ENCODE data around the gene HSBP1. TPM values are rescaled to one million over a fixed set of nuclear protein-coding genes. Genes with fewer than 3 reads are reported as not detected.

Gene HSBP1
- total and polyA plus RNA-seq, 9 of the 15 experiments (the other 6 are each of a cell fraction or from before 2014, with no cell fraction given), result 84.9 to 677 (median 204) TPM

DNA sequence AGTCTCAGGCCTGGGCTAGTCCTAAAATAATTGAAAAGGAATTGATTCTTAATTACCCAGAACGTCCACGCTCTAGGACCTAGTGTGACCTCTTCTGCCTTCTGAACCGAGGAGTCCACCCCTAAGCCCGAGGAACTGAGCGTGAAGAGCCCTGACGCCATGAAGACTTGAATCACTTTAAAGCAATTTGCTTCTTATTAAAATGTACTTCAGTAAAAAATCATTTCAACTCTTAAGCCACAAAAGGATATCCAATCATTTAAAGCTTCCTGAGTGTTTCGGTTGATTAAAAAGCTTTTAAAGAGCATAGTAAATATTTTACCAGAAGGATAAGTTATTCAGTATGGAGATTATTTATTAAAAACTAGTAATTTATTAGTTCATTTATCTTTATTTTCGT lies 11.6 kb downstream of the HSBP1 start (continued):
- TF ChIP-seq, protein P1, sequence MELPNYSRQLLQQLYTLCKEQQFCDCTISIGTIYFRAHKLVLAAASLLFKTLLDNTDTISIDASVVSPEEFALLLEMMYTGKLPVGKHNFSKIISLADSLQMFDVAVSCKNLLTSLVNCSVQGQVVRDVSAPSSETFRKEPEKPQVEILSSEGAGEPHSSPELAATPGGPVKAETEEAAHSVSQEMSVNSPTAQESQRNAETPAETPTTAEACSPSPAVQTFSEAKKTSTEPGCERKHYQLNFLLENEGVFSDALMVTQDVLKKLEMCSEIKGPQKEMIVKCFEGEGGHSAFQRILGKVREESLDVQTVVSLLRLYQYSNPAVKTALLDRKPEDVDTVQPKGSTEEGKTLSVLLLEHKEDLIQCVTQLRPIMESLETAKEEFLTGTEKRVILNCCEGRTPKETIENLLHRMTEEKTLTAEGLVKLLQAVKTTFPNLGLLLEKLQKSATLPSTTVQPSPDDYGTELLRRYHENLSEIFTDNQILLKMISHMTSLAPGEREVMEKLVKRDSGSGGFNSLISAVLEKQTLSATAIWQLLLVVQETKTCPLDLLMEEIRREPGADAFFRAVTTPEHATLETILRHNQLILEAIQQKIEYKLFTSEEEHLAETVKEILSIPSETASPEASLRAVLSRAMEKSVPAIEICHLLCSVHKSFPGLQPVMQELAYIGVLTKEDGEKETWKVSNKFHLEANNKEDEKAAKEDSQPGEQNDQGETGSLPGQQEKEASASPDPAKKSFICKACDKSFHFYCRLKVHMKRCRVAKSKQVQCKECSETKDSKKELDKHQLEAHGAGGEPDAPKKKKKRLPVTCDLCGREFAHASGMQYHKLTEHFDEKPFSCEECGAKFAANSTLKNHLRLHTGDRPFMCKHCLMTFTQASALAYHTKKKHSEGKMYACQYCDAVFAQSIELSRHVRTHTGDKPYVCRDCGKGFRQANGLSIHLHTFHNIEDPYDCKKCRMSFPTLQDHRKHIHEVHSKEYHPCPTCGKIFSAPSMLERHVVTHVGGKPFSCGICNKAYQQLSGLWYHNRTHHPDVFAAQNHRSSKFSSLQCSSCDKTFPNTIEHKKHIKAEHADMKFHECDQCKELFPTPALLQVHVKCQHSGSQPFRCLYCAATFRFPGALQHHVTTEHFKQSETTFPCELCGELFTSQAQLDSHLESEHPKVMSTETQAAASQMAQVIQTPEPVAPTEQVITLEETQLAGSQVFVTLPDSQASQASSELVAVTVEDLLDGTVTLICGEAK (IDR thresholded peaks at IDR 0.05), result no peak
- TF ChIP-seq, protein P1 (CRISPR knock-in tag; IDR thresholded peaks at IDR 0.05), result no peak
- TF ChIP-seq XRCC4 (IDR thresholded peaks at IDR 0.05; ENCODE audit: extremely low read depth, insufficient read depth, insufficient read length) (no peak), GTF2A2 (tag; IDR thresholded peaks at IDR 0.05) (no peak), CXXC5 (CRISPR knock-in tag; IDR thresholded peaks at IDR 0.05) (no peak), JUNB (CRISPR knock-in tag; conservative IDR thresholded peaks at IDR 0.05) (no peak), PRPF4 (IDR thresholded peaks at IDR 0.05; ENCODE audit: insufficient read depth, low read depth, low read length, poor library complexity, severe bottlenecking) (no peak), PURB (CRISPR knock-in tag; IDR thresholded peaks at IDR 0.05; ENCODE audit: low read depth) (no peak), ZNF766 (CRISPR knock-in tag; conservative IDR thresholded peaks at IDR 0.05) (no peak), ZNF589 (CRISPR knock-in tag; IDR thresholded peaks at IDR 0.05; ENCODE audit: low read depth) (no peak), ZFPM2 (CRISPR knock-in tag; IDR thresholded peaks at IDR 0.05) (no peak)
- TF ChIP-seq, protein P2, sequence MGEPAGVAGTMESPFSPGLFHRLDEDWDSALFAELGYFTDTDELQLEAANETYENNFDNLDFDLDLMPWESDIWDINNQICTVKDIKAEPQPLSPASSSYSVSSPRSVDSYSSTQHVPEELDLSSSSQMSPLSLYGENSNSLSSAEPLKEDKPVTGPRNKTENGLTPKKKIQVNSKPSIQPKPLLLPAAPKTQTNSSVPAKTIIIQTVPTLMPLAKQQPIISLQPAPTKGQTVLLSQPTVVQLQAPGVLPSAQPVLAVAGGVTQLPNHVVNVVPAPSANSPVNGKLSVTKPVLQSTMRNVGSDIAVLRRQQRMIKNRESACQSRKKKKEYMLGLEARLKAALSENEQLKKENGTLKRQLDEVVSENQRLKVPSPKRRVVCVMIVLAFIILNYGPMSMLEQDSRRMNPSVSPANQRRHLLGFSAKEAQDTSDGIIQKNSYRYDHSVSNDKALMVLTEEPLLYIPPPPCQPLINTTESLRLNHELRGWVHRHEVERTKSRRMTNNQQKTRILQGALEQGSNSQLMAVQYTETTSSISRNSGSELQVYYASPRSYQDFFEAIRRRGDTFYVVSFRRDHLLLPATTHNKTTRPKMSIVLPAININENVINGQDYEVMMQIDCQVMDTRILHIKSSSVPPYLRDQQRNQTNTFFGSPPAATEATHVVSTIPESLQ (CRISPR knock-in tag; IDR thresholded peaks at IDR 0.05), result no peak
- TF ChIP-seq, protein P3, sequence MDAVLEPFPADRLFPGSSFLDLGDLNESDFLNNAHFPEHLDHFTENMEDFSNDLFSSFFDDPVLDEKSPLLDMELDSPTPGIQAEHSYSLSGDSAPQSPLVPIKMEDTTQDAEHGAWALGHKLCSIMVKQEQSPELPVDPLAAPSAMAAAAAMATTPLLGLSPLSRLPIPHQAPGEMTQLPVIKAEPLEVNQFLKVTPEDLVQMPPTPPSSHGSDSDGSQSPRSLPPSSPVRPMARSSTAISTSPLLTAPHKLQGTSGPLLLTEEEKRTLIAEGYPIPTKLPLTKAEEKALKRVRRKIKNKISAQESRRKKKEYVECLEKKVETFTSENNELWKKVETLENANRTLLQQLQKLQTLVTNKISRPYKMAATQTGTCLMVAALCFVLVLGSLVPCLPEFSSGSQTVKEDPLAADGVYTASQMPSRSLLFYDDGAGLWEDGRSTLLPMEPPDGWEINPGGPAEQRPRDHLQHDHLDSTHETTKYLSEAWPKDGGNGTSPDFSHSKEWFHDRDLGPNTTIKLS (IDR thresholded peaks at IDR 0.05; ENCODE audit: borderline replicate concordance, low read depth), result no peak

Measured in K562 (cell line).